ENCODE data around the gene CAVIN4.

- TF ChIP-seq SRF (IDR thresholded peaks at IDR 0.05; ENCODE audit: low read depth) (no peak), POLR2AphosphoS5 (IDR thresholded peaks at IDR 0.05; ENCODE audit: low read depth, low read length) (no peak), CTCF (IDR thresholded peaks at IDR 0.05 in 2 of 3, conservative IDR thresholded peaks at IDR 0.05 in 1 of 3; ENCODE audit: borderline replicate concordance in 1 of 3, insufficient read depth in 1 of 3, low read depth in 2 of 3, low read length in 2 of 3) (no peak)
Observed at GRCh38 chr9:100581661-100582060, 3.8 kb downstream of the CAVIN4 start.

All from HCT116 (cell line).